Right ventricle myocardium superior (tissue), 1 donor: Measurements from ENCODE around the gene CCS. TPM values are rescaled to one million over a fixed set of nuclear protein-coding genes. Genes with fewer than 3 reads are reported as not detected.

Source experiments
- ATAC-seq: fragments of 200-7000 bp; cut with Tn5 transposase; one replicate; pipeline ENCODE4 v1.9.1; 2020; ENCODE audit warnings: mild to moderate bottlenecking; ENCODE audit not compliant: poor library complexity
- DNase-seq: peaks from one replicate; pipeline ENCODE4 v3.0.0-alpha.2; 2020
- intact Hi-C: fragments of 100-400 bp; cut with DNase I; formaldehyde crosslinking; loops from one replicate; pipeline ENCODE4 v1.11.2; 2022
- total RNA-seq: library from RNA; stranded (reverse); fragmentation: NEBNext Ultra II Directional; extraction: Animal tissue kit (Norgen Biotek cat#: 25700); gene quantifications from one replicate; pipeline ENCODE4 v1.2.1, GENCODE V29; 2021
- donor health status: DM: no; HTN: yes; CAD: no; lungs with severe emphysema.

Gene CCS
- total RNA-seq, 1 donor from 2014 or later = 25.8 TPM

DNA sequence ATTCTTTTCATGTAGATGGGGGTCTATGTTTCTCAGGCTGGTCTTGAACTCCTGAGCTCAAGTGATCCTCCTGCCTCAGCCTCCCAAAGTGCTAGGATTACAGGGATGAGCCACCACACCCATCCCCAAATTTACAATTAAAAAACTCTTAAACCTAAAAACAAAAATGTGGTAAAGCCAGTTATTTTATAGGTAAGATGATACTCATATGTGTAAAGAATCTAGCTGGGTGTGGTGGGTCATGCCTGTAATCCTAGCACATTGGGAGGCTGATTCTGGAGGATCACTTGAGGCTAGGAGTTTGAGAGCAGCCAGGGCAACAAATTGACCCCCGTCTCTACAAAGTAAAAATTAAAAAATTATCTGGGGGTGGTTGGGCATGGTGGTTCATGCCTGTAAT is 19.5 kb downstream of the CCS start:
- intact Hi-C loops = no loop called here
- ATAC-seq (no peak), DNase-seq (no peak)

GRCh38 chr11:66614073-66614472 is 21.1 kb downstream of the CCS start:
- intact Hi-C loops = no loop called here
- no peak for DNase-seq
- ATAC-seq = no peak

DNA sequence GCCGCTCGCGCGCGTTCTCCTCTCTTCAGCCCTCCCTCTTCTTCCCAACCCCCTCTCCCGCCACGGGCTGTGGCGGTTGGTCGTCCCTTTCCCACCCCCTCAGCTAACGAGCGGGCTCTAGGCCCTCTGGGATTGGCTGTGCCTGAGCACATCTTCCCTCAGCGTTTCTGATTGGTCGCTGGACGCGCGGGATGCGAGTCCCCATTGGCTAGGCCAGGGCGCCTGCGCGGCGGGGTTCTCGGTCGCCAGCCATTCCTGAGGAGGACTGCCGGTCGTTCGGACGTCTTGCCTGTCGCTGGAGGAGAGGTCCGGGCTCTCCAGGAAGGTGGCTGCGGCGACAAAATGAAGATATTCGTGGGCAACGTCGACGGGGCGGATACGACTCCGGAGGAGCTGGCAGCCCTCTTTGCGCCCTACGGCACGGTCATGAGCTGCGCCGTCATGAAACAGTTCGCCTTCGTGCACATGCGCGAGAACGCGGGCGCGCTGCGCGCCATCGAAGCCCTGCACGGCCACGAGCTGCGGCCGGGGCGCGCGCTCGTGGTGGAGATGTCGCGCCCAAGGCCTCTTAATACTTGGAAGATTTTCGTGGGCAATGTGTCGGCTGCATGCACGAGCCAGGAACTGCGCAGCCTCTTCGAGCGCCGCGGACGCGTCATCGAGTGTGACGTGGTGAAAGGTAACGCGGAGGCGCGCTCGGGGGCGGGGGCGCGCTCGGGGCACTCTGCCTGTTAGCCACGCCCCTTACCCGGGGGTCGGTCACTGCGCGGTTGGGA is 23.6 kb downstream of the CCS start, which contains the start of gene RBM14:
TSS of gene RBM14 (plus strand) at position 252 of the 776 bp plus-strand sequence. CDS start at position 343, 91 bp downstream.
- ATAC-seq (peak; percentile 94), DNase-seq (peak; percentile 99)
- intact Hi-C loops = loop anchor here (2.0 kb wide), 1 partner anchor 24 kb away; the partner anchor contains the start of genes CCDC87 and CCS

DNA sequence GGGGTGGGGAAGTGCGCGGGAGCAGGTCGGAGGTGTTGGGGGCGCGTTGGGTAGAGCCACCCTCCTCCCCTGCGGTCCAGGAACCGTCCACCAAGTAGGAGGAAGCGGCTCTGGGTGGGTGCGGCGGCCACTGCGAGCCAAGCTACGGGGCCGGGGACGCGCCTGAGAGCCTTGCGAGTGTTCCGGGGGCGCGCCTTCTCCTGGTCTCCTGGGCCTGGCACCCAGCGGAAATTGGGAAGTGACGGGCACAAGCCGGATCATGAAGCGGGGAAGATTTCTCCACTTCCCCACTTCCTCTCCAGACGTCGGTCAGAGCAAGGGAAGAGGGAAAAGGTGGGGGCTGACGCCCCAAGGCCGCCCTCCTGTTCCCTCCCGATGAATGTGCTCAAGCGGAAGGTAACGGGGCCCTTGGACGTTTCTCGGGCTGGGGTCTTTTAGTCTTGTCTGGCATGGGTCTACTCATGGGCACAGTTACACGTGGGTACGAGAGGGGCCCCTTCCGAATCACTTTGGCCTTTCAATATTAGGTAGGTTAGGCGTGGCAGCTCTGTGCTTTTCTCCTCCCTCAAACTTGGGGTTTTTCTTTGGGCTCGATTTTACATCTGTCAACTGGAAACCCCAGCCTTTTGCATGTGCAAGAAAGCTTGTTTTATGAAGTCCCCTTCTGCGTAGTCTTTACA is 24.3 kb downstream of the CCS start:
- intact Hi-C loops = loop anchor here (2.0 kb wide), 1 partner anchor 24 kb away; the partner anchor contains the start of genes CCDC87 and CCS
- peak; percentile 89 for DNase-seq
- ATAC-seq = peak; percentile 42

GRCh38 chr11:66619080-66619554 is 26.1 kb downstream of the CCS start:
- ATAC-seq = peak; percentile 15
- intact Hi-C loops = no loop called here
- no peak for DNase-seq

DNA sequence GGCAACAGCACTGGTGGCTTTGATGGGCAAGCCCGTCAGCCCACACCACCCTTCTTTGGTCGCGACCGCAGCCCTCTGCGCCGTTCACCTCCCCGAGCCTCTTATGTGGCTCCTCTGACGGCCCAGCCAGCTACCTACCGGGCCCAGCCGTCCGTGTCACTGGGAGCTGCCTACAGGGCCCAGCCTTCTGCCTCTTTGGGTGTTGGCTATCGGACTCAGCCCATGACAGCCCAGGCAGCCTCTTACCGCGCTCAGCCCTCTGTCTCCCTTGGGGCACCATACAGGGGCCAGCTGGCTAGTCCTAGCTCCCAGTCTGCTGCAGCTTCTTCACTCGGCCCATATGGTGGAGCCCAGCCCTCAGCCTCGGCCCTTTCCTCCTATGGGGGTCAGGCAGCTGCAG is 31.5 kb downstream of the CCS start:
- intact Hi-C loops = no loop called here
- ATAC-seq (peak; percentile 4), DNase-seq (no peak)

DNA sequence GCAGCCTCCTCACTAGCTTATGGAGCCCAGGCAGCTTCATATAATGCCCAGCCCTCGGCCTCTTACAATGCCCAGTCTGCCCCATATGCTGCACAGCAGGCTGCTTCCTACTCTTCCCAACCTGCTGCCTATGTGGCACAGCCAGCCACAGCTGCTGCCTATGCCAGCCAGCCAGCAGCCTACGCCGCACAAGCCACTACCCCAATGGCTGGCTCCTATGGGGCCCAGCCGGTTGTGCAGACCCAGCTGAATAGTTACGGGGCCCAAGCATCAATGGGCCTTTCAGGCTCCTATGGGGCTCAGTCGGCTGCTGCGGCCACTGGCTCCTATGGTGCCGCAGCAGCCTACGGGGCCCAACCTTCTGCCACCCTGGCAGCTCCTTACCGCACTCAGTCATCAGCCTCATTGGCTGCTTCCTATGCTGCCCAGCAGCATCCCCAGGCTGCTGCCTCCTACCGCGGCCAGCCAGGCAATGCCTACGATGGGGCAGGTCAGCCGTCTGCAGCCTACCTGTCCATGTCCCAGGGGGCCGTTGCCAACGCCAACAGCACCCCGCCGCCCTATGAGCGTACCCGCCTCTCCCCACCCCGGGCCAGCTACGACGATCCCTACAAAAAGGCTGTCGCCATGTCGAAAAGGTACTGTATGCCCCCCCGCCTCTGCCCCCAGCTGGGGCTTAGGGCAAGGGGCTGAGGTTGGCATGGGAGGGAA is 32.2 kb downstream of the CCS start:
- intact Hi-C loops = no loop called here
- ATAC-seq (no peak), DNase-seq (no peak)

DNA sequence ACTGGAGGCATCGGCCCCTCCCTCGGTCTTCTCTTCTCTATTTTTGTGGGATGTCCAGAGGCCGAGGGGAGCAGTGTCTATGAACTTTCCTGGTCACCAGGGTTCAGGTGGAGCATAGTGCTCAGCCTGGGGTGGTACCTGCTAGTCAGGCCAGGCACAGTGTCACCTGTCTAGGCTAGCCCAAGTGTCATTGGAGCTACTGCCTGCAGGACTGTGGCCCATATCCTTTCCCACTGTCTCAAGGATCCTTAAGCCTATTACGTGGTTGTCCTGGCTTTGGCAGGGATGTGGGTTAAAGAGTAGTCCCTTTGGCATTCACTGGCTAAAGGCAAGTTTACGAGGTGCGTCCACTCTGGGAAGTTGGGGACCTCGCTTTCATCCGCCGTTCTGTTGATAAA is 32.8 kb downstream of the CCS start:
- no peak for DNase-seq
- intact Hi-C loops = no loop called here
- no peak for ATAC-seq

DNA sequence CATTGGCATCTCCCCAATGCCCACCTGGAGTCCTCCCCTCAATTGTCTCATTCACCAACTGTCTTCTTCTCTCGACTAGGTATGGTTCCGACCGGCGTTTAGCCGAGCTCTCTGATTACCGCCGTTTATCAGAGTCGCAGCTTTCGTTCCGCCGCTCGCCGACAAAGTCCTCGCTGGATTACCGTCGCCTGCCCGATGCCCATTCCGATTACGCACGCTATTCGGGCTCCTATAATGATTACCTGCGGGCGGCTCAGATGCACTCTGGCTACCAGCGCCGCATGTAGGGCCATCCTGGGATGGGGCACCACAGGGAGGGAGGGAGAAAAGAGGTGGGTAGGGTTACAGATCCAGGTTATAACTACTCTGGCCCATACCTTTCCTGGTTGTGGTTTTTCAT is 33.4 kb downstream of the CCS start:
- intact Hi-C loops = no loop called here
- ATAC-seq (no peak), DNase-seq (no peak)

DNA sequence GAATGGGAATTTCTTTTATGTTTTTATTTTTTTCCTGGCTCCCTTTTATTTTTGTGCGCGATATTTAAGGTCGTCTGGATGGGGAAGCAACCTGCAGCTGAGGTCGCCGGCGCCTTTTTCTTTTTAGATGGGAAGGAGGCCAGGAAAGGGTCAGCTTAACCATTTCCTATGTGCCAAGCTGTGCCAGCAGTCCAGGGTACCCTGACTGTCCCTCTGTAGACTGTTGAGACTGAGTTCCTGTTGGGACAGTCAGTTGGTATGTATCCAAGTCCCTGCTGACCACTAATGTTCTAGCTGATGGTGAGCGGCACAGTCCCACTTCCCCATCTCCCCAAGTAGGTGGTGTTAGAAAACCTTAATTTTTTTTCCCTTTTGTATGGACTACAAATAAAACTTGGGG is 33.9 kb downstream of the CCS start:
- DNase-seq (no peak), ATAC-seq (peak; percentile 7)
- intact Hi-C loops = no loop called here

- ATAC-seq (no peak), DNase-seq (no peak)
- intact Hi-C loops = no loop called here
Observed at GRCh38 chr11:66628061-66628603, 35.1 kb downstream of the CCS start.

DNA sequence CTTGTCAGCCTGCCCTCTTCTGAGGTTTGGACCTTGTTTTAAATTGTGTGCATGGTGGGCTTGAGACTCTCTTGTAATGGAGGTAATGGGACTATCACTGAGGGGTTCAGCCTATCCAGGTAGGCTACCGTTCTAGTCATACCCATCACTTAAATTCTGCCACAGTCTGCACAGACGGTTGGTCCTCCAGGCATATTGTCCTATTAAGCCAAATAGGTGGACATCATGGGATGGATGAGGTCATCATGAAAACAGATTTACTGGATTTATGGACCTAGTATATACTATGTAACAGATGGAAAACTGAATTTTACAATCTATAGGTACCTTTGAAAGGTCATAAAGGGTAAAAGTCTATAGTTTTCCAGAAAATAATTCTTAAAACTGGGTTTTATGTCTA is 36.4 kb downstream of the CCS start:
- intact Hi-C loops = no loop called here
- DNase-seq (no peak), ATAC-seq (no peak)

GRCh38 chr11:66631883-66632282 is 38.9 kb downstream of the CCS start:
- intact Hi-C loops = no loop called here

DNA sequence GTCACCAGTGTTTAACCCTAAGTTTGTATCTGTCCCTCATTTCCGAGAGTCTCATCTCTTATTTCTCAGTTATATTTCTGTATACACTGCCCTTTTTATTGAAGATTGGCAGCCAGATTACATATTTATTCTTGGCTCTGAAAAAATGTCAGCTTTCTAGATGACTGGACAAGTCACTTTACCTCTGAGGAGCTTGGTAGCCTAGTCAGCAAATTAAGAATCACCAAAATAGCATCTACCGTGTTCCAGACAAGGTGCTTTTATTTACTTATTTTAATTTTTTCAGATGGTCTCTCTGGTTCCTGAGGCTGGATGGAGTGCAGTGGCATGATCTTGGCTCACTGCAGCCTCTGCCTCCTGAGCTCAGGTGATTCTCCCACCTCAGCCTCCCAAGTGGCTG is 40.0 kb downstream of the CCS start:
- DNase-seq (no peak), ATAC-seq (no peak)
- intact Hi-C loops = no loop called here

More at GRCh38 chr11:66631883-66632282, 38.9 kb downstream of the CCS start:
- ATAC-seq = no peak
- DNase-seq = no peak

DNA sequence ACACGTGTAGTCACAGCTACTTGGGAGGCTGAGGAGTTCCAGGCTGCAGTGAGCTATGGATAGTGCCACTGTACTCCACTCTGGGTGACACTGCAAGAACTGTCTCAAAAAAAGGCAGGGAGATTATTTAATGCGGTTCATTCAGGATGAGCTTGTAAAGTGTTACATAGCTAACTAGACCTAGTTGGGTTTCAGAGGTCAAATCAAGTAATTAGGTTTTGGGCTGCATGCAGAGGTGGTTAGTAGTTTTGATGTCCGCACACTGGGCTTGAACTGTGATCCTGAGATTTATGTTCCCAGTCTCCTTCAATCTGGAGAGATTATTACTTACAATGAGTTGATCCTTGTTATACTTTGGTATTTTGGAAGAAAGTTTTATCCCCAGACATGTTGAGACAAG is 43.4 kb downstream of the CCS start:
- intact Hi-C loops = no loop called here

DNA sequence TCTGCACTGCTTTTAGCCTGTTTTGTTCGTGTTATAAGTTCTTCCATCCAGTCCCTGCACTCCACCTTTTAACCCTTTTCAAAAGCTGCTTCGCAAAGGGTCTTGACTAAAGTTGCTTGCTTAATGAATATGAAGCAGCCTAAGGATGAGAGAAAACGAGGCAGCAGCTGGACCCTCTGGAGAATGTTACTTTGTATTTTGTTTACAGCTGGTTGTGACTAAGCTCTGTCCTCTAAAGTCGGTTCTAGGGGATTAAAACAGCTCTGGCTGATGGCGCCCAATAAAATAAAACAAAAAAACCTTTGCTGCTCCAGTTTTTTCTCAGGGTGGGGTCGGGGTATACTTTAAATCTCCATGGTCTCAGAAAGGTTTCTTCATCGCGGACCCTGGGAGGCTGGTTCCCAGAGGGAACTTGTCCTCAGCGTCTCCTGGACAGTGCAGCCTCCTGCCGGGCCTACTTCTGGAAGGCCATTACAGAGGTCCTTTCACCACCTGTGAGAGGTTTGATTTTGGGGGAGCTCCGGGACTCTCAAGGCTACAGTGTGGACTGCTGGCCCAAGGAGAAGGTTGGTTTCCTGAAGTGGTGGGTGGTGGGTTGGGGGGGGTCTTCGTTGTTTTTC is 44.7 kb downstream of the CCS start:
- DNase-seq = no peak
- peak; percentile 4 for ATAC-seq
- intact Hi-C loops = no loop called here

More for the DNA sequence above, 43.4 kb downstream of the CCS start:
- DNase-seq (no peak), ATAC-seq (no peak)

DNA sequence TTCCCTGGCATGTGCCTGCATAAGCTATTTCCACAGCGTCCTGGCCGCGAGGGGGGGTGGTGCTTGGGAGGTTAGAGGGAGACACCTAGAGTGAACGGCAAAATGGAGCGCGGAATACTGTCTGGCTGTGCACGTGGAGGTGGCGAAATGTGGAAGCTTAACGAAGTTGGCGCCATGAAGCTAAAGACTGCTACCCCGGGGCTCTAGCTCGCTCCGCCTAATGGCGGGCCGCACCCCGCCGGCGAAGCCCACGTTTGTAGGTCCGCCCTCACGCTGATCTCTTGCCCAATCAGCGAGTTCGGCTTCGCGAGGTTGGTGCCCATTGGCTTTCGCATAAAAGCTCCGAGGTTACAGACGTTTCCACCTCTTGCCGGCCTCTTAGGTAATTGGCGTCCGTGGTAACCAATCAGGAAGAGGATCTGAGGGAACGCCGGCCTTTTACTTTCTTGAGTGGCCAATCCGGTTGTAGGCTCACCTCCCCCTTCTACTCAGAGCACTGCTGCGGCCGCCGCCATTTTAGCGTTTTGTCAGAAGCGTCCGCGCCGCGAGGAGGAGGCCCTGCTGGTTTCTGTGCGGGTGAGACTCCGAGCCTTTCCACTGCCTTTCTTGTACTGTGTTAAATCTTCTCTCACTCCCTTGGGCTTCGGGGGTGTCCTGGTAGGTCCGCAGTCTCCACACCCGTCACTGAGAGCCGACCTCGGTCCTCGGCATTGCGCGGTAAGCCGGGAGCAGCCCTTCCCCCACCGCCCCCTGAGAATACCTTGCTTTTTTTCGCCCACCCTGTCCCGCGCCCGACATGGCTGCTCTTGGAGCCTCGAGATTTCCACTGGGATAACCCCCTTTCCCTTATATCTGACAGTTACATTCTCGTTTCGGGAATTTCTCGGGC is 45.4 kb downstream of the CCS start, which contains the start of gene RBM4:
TSS of gene RBM4 (plus strand) at position 527 of the 889 bp plus-strand sequence. CDS start 1,009 bp downstream, outside the sequence.
- intact Hi-C loops = no loop called here
- ATAC-seq (peak; percentile 98), DNase-seq (peak; percentile 97)
